GM19240 (cell line): ENCODE data around the gene RAD51B.
"Not testable (repeated sequence)": the region's sequence is repeated elsewhere in the genome, so short reads cannot be mapped to it uniquely, and the experiment has no call there.

Experiments used
- DNase-seq: peaks from one replicate; pipeline ENCODE4 v3.0.0; 2011; ENCODE audit warnings: low spot score; ENCODE audit not compliant: insufficient read length

Gene RAD51B

DNA sequence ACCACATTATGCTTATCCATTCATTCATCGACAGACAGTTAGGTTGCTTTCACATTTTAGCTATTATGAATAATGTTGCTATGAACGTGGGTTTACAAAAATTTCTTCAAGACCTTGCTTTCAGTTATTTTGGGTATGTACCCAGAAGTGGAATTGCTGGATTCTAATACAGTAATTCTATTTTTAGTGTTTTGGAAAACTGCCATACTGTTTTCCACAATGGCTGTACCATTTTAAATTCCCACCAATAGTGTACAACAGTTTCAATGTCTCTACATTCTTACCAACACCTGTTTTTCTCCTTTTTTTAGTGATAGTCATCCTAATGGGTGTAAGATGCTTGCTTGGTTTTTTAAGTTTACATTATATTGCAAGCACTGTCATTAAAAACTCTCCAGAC, 825.8 kb downstream of the RAD51B start:
- DNase-seq: no peak

DNA sequence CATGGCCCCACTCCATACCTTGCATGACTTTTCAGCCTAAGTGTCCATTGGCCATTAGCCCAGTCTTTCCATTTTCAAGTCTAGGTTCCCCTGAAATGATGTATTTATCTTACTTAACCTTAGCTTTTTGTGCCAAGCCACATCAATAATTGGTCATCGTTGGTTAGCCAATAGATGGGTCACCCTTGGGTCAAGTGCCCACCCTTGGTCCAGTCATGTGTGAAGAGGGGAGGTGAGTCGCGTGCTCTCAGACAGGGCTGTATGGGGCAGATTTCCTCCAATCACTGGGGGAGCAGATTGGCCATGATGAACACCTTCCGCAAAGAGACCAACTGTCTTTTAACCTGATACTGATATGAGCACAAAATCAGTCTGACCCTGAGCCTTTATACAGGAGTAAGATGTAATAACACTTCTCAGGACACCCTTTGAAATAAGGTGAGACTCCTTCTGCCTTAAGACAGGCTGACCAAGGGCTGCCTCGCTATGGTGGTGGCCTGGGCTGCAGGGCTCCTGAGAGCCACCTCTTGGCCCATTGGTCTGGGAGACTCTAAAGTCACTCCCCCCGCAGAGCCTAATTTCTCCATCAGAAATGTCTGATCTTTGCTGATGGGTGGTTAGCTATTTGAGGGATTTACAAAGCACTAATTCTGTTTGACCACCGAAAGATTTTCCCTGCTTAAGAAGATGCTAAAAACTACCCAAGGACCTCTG, 830.1 kb downstream of the RAD51B start:
- no peak for DNase-seq

DNA sequence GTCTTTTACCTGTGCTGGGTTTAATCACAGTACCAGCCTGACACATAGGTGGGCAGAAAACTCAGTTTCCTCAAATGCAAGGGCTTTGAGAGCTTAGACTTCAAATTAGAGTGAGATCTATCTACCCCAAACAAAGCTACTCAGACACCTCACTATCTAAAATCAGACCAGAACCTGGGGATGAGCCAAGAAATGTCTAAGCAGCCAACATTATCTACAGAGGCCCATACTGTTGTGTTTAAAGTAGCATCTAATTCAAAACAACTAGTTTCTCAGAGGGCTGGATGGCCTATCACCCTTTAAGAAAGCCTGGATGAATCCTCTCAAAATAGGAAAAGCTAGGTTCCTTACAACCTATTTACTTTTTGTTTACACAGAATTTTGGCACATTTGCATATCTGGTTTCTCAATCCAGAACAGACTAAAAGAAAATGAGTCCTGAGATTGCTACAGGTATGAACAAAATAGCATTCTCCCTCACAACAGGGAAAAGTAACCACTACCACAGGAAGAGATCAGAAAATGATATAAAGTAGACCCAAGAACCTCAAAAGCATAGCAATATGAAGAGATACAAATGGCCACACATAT, 830.9 kb downstream of the RAD51B start:
- no peak for DNase-seq

DNA sequence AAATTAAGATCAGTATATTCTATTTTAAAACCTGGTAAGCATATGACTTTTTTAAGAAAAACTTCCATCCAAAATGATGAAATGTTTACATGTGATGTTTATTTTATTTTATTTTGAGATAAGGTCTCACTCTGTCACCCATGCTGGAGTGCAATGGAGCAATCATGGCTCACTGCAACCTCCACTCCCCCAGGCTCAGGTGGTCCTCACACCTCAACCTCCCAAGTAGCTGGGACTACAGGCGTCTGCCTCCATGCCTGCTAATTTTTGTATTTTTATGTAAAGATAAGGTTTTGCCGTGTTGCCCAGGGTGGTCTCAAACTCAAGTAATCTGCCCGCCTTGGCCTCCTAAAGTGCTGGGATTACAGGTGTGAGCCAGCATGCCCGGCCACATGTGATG, 831.5 kb downstream of the RAD51B start:
- DNase-seq: no peak

DNA sequence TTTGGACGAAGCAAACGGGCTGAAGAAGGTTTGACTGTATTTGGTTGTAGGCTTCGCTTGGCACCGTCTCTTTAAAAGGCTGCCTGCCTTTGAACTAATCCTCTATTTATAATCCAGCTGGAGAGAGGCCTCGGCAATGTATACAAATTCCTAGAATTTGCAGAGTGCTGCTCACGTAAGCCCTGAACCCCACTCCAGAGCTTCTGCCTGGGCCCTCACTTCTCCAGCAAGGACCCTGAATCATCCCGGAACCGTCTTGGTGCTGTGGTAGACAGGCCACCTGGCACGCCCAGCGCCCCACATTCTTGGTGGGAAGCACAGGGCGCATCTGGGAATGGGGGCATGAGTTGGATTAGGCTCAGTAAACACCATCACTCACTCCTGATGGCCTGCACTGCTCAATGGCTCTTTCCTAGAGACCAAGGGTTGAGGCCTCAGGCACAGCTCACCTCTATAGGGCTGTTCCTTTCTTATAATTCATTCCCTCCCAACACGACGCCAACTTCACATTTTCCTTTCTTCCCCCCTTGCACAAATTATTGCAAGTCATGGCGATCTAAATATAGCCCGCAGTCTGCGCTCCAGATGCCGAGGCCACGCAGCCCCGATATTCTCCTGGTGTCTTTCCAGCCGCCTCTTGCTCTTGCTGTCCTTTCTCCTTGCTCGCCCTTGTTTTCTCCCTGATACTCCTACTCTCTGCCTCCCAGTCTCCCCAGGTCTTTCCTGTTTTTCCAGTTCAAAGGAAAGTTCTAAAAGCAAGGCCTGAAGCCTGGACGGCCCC, 832.3 kb downstream of the RAD51B start:
- no peak for DNase-seq

DNA sequence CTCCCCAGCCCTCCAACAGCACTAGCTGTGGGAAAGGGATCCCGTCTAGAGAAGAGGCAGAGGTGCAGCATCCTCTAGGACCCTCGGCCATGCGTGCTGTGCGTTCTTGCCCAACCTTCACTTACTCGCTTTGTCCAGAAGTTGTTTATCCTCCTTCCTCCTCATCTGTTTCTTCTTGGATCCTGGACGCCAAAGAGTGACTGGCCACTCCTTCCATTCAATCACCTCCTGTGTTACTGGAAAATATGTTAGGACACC, 832.8 kb downstream of the RAD51B start:
- DNase-seq: no peak

DNA sequence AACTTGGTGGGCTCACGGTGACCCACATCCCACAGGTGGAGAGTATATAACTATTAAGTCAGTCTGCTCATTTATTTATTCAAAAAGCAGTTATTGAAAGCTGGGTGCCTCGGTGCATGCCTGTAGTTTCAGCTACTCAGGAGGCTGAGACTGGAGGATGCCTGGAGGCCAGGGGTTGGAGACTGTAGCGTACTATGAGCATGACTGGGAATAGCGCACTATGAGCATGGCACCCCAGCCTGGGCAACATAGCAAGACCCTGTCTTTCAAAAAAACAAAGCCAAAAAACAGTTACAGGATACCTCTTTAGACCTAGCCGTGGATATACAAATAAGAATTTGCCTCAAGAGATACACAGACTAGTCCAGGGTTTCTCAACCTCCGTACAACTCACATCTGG, 833.5 kb downstream of the RAD51B start:
- DNase-seq: no peak

DNA sequence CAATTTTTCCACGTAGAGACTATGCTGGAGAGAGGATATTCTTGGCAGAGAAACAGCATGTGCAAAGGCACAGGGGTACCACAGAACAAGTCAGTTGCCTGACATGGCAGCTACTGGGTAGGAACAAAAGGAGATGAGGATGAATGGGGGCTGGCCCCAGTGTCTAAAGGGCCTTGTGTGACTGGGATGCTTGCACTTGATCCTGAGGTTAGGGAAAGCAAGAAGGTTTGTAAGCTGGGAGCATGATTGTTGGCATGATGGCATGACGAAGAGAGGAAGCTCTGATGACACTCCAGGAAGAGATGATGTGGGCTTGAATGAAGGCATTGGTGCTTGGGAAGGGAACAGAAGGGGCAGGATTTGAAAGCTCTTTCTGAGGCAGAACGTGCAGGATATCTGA, 834.2 kb downstream of the RAD51B start:
- DNase-seq: no peak

DNA sequence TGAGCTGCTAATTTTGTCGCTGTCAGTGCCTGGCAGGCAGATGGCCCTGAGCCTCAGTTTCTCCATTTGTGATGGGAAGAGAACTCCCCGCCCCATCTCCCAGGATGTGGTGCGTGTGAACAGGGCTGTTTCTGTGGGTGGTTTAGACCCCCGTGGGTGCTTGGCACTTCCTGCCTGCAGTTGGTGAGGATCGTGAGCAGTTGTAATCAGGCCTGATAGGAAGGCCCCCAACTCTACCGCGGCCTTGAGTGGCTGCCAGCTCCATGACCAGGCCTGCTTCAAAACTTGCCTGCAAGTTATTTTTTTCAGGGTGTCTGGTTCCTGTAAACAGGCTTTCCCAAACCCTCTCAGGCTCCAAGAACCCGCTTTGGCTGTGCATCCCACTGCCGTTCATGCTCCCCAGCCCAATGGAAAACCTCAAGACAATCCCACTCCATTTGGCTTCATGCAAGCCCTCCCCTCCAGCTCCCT, 834.9 kb downstream of the RAD51B start:
- no peak for DNase-seq

DNA sequence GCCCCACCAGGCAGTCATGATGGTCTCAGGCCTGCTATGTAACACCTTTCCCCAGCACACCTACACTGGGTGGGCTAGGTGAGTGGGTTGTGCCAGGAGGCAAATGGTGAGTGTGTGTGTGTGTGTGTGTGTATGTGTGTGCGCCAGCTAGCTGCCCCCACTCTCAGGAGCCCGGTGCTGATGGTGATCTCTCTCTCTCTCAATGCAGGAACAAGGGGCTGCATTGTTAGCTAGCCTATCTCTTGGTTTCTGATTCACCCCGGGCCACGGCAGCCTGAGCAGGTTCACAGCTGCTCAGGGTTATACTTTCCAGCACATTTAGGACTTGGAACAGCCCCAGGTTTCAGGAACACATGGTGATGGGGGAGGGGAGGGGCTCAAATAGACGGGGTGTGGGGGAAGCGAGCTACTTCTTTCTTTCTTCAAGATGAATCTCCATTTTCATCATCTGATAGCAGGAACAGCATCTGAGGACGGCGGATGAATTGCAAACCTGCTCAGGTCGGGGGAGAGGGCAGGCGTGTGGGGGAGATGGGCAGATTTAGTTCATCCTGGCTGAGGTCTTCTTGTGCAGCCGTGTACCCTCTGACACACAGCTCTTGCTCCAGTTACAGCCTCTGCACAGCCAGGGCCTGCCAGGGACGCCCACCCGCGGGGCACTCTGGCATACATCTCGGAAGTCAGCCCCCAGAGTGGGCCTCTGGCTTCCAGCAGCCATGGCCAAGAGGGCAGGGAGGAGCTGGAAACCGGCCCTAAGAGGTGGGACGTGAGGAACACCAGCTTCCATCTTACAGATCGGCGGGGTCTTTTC, 835.6 kb downstream of the RAD51B start:
- no peak for DNase-seq

DNA sequence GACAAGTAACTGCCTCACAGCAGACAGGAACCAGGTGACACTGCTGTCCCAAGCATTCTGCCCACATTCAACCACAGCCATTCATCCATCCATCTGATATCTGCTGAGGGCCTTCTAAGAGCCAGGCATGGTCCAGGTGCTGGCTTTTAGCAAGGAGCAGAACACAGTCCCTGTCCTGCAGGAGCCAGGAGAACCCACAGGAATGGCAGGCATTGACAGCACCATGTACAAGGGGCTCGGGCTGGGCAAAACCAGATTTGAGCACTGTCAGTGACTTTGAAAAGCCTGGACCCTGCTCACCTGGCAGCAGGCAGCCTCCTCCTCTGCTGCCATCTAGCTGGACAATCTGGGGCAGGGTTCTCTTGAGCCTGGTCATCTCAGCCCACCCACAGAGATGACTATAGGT, 836.3 kb downstream of the RAD51B start:
- no peak for DNase-seq

DNA sequence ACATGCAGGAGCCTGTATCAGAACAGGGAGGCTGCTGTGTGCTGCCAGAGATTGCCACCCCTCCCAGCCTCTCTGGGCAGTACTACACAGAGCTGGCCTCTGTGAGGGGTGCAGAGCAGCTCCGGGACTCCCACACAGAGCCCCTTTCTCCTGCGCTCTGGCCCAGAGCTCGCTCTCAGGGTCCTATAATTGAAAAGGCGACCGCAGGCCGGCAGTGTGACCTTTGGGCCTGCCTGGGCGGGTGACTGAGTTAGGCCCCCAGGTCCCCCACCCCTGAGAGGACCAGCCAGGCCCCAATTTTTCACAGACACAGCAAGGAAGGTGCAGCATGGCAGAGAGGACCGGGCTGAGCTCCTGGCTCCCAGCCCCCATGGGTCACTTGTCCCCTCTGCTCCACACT, 836.9 kb downstream of the RAD51B start:
- no peak for DNase-seq

DNA sequence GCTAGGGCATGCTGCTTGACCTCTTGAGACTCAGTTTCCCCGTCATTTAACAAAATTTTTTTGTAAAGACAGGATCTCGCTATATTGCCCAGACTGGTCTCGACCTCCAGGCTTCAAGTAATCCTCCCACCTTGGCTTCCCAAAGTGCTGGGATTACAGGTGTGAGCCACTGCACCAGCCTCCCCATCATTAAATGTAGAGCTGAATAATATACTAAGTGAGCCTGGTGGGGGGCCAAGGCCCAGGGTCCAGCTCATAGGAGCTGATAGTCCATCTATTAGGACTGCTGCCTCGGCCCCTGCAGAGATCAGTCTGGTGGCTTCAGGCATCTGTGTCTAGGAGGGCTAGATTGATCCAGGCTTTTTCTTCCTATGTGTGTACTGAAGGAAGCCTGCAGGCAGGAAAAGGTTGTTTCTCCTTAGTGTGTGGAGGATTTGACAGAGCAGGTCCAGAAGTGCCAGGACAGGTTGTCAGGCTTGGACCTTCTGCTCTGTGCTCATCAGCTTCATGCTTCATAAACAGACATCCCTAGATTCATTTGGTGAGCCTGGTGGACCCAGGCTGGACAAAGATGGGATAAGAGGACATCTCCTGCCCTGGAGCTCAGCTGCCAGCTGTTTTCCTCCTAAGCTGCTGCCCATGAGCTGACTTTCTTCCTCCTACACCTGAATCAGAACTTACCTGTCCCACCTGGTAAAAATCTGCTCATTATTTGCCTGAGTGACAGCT, 837.9 kb downstream of the RAD51B start:
- no peak for DNase-seq

DNA sequence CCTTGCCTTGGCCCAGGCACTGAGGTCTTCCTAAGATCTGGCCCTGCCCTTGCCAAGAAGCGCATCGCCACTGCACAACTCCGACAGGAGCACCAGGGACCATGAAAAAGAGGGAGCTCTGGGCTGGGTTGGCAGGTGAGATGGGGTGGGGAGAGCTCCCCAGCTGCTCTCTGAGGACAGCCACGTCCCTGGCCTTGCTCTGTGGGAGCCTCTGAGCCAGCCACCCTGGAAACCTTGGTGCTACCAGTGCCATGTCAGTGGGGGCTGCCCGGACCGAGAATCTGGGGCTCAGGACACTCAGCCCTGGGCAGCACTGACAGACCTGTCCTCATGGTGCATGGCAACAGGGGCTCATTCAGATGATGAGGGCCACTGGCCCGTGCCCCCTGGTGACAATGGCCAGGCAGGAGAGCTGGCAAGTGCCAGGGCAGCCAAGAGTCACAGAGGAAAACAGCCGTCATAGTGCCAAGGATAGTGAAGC, 838.5 kb downstream of the RAD51B start:
- no peak for DNase-seq

DNA sequence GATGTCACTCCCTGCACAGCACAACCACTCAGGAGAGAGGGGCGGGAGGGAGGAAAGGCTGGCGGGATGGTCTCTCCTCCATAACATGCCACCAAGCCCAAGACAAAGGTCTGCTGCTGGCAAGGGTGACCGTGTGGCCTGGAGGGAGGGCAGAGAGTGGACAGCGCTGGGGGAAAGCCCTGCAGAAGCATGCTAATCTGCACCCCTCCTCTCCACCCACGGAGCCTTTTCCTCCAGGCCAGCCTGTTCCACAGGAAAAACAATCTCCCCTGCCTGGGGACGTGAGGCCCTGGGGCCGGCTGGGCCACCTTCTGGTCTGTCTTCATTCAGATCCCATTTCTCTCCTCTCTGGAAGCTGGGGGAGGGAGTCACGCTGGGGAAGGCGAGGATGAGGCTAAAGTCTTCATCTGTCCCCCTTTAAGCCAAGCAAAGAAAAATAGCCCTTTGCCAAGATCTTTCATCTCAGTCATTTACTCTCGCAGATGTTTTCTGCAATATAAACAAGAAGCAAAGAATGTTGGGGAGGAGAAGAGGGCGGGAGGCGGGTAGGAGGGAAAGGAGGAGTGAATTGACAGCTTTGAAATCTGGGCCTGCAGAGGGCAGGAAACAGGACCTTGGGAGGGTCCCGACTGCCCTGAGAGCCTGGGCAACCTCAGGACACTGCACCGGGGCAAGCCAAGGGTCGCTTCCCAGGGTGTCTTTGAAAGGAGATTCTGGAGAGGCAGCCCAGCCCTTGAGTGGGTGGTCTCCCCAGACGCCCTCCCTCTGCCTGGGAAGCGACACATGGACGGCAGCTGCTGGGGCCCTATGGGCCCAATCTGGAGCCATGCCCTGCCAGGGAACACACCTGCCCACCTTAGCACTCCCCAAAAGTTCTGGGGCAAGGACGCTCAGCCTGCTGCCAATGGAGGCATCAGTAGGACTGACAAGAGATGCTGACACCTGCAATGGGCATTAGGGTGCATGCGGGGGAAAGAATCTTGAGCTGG, 839.7 kb downstream of the RAD51B start:
- no peak for DNase-seq

DNA sequence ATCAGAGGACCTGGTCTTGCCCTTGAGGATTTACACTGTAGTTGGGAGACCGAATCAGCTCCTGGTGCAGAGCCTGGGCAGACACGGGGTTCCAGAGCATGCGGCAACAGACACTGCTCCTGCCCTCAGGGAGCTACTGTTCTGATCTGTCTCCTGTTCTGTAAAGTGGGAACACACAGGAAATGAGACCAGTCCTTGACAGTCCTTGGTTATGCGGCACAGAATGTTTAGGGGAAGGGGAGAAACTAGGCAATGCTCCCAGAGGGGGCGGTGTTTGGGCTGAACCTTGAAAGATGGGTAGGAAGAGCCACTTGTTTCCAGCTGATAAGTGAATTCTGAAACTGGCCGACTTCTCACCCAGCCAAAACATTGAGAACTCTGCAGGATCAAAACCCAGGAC, 840.9 kb downstream of the RAD51B start:
- no peak for DNase-seq

DNA sequence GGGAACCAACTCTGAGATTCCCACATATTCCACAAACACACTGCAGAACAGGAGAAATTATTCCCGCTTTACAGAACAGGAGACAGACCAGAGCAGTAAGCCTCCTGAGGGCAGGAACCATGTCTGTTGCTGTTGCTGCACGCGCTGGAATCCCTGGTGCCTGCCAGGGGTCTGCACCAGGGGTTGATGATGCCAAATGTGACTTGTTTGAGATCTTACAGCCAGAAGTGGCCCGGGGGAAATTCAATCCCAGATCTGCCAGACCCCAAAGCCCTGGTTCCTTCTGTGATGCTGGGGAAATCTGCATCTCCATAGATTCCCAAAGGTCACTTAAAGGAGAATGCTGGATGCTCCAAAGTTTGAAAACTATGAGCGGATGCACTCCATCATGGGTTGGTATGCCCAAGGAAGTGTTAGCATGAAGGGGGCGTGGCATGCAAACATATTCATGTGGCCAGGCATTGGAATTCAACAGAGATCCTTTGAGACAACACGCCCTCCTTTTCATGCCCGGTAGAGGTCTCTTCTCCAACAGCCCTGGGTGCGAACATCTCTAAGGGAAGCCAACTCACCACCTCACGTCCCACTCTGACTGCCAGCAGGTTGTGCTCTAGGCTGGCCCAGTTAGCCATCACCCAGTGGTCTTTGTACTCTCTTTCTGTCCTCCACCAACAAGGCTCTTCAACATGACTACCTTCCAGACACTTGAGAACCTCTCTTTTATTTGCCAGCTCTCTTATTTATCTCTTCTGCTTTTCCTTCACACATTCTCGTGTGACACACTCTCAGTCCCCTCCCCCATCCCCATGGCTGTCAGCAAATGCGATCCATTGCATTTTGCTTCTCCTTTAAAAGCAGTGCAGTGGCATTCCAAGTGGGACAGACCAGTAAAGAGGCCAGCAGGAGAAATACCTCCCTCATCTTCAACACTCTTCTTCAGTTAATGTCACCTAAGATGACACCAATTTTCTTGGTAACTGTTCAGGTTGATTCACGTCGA, 841.9 kb downstream of the RAD51B start:
- DNase-seq: no peak

DNA sequence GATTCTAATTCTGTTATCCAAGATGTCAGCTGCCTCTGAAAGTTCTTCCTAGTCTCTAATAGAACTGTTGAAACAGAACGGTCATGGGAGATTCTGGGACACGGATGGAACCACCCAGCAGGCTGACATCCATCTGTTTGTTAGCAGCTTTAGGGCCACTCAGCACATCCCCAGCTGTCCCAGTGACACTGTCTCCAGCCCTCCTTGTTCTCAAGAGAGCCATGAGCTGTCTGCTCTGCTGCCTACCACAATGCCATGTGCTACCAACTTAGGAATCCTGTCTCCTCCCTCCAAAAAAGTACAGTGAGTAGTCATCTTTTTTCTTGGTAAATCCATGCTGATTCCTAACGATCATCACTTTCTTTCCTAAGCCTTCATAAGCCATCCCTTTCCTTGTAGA, 842.8 kb downstream of the RAD51B start:
- no peak for DNase-seq

DNA sequence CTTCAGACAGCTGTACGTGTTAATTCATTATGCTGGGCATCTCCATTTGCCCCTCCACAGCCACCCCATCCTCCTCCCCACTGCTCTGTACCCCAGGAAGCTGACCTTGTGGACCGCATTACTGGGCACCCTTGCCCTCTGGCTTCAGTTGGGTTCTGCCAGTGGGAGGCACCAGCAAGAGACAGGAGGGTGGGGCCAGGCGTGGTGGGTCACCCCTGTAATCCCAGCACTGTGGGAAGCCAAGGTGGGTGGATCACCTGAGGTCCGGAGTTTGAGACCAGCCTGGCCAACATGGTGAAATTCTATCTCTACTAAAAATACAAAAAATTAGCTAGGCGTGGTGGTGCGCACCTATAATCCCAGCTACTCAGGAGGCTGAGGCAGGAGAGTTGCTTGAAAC, 843.2 kb downstream of the RAD51B start:
- DNase-seq: not testable (repeated sequence)
